HG02970 (cell line): Measurements from ENCODE around the gene DIPK1A.
A peak's percentile ranks its signal among the peaks of the same experiment; 100 is the strongest.

Experiments
- ATAC-seq: cut with Tn5 transposase; IDR thresholded peaks from one replicate; pipeline ENCODE4 v1.9.1; 2021; ENCODE audit warnings: mild to moderate bottlenecking, moderate library complexity, moderate number of reproducible peaks; ENCODE audit not compliant: unreplicated experiment, low FRiP score

Gene DIPK1A

DNA sequence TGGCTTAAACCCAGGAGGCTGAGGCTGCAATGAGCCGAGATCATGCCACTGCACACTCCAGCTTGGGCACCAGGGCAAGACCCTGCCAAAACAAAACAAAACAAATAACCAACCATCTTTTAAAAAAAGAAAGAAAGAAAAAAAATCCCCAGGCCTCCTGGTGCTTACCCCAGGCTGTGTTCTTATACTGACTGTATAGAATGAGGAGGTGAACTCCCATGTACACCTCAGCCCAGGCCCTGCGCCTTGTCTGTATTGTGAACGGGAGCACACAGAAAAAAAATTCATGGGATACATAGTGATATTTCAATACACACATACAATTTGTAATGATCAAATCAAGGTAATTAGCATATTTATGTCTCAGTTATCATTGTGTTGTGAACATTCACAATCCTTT, 115.4 kb downstream of the DIPK1A start:
- no peak for ATAC-seq

DNA sequence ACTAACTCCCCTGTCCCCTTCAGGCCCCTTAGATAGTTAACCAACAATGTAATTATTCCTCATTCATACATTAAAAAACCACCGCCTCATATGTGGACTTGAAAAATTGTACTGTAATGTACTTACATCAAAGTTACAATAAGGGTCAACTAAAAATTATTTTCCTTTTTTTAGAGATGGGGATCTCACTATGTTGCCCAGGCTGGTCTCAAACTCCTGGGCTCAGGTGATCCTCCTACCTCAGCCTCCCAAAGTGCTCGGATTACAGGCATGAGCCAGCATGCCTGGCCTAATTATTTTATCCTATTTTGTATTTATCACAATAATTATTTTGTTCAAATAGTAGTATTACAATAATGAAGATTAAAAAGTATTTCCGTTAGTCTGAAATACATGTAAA, 116.8 kb downstream of the DIPK1A start:
- no peak for ATAC-seq

DNA sequence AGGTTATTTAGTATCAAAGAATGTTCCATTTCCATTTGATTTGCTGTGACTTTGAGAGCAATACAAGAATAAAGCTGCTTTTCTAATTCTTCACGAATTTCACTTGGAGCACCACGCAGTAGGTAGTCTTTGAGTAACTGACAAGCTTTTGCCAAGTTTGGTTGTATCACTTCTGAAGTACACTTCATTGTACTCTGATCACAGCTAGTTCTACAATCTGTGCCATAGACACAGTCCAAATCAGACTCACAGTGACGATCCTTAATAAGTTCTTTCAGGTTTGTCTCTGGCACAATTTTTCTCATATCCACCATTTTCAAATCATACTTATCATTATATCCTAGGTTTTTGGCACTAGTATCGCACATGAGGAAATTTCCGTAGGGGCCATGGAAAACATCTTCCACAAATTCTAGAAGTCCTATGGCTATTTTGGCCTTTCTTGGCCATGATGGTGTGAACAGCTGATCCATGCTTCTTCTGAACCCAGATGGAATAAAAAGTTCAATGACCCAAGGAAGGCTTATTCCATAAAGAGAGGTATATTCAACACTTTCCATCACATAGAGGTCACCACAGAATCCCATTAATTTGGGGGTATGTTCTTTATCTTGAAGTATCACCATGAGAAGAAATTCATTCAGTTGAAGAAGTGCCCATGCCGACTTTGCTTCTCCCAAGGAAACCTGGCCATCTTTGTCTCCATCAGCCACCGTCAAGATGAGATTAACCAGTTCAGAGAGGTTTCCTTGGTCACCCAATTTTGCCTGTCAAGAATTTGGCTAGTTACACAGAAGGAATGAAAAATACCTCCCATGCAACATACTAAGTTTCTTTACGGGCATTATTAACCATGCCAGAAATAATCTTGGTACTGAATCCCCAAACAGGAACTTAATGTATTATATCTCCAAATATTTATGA, 117.6 kb downstream of the DIPK1A start:
- no peak for ATAC-seq

DNA sequence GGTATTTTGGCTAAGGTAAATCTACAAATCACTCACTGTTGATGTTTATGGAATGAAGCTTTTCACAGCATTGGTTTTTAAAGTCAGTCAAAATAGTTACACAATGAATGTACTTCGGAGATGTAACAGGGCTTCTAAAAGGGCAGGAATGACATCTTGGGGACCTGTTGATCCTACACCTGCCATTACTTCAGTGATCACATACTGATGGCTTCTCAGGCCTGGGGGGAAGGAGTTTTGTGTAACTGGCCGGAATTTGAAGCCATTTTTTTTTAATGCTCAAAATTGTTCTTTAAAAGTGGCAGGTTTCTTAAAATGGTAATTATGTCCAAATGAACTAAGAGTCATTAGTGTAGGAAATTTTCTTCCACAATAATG, 118.2 kb downstream of the DIPK1A start:
- no peak for ATAC-seq

DNA sequence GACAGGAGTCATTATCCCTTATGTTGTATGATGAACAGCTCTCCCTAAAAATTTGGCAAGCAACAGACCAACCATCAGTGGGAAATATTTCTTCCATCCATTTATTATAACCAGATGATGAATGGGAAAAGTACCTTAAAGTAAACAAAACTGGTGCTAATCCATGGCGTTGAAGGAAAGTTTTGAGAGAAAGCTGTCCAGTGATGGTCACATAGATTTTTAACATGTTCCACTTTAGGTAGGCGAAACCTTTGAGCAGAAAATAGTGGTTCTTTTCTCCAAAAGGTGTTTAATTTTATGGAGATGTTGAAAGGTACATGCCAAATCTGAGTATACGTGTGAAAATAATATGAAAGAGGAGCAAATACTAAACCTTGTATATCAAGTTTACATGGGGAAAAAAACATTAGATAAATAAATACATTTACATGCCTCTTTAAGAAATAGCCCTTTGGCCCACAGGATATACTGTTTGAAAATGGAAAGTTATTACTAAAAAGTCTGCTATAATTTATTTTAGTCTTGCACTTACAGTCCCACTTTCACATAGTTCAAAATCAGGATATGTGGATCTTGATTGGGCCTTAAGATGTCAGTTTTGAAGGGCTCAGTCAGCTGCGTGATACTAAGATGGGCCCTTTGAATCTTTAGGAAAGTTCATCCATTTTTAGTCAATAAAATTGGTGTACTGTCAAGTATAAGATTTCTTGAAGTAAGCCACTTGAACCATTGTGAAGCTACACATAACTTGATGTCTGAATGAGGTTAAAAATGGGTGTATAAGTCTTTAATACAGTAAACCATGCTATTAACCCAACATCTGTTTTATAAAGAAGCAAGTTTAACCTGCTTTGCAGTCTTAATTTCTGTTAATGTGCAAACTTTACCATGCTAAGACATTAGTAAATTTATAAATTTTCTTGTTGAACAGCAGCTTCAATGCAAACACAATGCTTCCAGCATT, 118.9 kb downstream of the DIPK1A start:
- no peak for ATAC-seq

DNA sequence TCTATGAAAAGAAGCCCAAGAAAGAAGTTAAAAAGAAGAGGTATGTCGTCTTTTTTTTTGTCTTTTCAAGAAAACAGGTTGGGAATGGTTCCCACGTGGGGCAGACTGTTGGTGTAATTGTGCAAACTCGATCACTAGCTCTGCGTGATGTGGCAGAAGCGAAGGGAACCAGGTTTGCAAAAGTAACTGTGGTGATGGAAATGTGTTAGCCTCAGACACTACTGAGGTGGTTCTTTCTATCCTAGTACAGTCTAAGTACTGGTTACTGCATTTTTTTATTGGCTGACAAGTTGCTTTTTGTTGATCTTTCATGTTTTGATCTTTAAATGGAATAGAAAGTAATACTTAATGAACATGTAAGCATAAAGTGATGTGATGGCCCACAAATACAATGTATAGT, 120.7 kb downstream of the DIPK1A start:
- ATAC-seq: no peak

DNA sequence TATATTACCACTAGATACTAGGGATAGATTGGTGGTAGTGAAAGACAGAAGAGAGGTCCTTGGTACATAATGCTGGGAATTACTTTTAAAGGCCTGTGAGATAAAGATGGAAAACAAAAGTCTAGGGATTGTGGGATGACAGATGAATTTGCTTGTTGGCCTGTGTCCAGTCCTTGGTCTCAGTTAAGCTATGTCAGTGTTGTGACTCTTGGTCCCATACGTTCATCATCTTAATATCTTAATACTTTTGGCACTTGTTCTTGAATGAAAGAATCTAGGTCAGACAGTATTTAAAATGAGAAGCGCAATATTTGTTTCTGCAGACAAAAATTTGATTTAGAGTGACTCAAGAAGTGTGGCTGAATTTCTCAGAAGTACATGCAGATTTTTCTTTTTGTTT, 121.8 kb downstream of the DIPK1A start:
- ATAC-seq: no peak

DNA sequence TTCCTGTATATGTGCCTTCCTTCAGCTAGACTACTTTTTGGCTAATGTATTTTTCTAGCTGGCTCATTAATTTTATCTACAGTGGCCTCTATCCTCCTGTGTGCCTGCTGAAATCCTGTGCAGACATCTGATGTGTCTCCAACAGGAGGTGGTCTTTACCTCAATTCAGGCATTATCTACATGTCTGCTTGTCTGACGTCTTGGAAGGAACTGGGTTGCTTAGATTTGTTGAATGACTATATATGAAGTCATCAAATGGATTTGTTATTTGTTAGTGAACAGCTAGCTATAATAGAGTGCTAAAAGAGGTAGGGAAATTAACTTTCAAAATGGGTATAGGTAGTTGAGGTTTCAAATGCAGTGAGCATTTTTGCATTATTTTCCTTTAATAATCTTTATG, 122.7 kb downstream of the DIPK1A start:
- ATAC-seq: no peak

DNA sequence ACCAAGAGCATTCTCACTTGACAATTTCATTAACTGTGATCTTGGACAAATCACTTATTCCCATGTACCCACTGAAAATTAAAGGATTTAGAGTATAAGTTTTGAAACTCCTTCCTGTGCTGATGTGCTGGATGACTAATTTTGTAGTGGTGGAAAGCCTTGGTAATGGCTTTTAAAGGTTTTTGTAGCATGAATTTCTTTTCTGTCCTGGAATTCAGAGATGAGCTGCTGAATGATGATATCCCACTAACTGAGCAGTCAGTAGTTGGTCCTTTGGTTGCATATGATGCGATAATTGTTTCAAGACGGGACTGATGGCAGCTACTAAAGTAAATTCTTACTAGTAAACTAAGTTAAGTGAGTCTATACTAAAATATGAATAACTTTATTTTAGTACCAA, 124.2 kb downstream of the DIPK1A start:
- no peak for ATAC-seq

DNA sequence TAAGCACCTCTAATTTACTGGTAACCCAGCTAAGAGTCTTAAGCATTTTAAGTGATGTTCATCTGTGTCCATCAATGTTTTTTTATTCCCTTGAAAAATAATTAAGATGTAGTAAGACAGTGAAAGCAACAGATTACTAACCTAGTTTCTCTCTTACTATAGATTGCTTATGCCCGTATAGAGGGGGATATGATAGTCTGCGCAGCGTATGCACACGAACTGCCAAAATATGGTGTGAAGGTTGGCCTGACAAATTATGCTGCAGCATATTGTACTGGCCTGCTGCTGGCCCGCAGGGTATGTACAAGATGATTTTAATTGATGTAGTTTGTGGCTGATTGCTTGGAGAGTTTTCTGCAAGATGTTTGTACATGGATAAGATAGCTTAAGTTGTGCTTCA, 126.6 kb downstream of the DIPK1A start:
- no peak for ATAC-seq

DNA sequence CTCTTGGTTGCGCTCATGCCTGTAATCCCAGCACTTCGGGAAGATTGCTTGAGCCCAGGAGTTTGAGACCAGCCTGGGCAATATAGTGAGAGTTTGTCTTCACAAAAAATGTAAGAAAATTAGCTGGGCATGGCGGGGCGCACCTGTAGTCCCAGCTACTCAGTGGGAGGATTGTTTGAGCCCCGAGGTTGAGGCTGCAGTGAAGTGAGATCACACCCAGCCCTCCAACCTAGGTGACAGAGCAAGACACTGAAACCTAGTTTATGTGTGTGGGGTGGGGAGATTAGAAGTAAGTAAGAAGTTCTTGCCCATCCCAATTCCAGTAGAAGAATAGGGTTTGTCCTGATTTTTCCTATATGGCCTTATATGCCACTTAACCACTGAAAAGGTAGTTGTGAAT, 127.4 kb downstream of the DIPK1A start:
- no peak for ATAC-seq

DNA sequence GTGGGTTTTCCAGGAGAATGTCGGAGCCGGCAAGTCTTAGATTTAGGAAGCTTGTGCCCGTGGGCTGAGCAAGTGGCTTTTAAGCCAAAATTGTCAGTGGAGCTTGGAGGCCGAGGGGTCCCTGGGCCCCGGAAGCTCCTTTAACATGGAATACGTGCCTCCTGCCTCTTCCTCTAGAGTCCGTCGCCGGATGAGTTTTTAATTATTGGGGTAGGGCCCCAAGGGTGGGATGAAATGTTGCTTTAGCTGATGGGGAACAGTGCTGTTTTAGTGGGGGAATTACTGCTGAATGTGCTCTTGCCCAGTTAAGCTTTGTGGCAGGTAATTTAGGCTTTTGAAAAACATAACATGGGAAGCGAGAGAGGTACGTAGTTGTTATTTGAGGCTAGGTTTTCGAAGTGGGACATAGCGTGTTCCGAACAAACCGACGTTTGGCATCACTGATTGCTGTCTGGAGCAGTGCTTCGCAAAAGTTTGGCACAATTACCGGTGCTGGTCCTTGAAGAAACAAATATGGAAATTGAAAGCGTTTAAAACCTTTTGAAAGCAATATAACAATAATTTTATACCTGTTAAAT, 128.6 kb downstream of the DIPK1A start:
- ATAC-seq: no peak

DNA sequence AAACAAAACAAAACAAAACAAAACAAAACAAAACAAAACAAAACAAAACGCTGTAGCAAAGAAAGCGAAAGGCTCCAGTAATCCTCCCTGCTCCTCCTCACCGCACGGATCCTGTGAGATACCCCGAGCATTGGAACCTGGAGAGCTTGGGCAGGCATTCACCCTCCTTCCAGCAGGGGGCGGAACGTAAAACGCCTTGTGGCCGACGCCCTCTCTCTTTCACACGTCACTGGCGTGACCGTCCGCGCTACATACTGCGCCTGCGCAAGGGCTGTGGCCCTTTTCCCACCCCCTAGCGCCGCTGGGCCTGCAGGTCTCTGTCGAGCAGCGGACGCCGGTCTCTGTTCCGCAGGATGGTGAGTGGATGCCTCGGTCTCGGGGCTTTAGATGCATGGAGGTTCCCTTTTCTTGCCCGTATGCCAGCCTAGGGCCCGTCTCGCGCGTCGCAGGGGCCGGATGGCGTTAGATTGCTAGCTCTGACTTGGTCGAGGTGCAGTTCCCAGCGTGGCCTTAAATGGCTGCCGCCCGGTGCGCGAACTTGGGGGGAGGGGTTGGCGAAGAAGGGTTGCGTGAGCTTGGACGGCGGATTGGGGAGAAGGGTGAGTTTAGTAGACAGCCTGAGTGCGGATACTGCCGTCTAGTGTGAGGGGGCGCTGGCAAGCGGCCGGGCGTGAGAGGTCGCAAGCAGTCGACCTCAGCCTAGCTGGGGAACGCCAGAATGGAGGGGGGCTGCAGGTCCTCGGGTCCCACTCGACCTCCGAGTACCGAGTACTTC, 129.3 kb downstream of the DIPK1A start, which contains the start of gene RPL5:
TSS of gene RPL5 (plus strand) at position 279 of the 775 bp plus-strand sequence. CDS start at position 354, 75 bp downstream.
- ATAC-seq: peak; percentile 93

DNA sequence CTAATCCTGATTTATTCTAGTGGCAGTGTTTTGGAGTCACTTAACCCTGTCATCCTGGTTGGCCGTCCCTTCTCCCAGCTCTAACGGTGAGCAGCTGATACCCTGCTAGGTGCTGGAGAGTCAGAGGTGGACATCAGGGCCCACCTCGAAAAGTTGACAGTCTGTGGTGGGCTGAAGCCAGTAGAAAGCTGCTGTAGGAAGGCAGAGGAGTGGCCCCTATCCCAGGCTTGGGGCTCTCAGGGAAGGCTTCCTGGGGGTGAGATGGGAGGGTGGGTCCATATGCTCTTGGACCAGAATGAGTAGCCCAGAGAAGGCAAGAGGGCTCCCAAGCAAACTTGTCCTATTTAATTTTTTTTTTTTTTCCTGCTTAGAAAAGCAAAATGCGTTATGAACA, 129.9 kb downstream of the DIPK1A start:
- ATAC-seq: no peak

DNA sequence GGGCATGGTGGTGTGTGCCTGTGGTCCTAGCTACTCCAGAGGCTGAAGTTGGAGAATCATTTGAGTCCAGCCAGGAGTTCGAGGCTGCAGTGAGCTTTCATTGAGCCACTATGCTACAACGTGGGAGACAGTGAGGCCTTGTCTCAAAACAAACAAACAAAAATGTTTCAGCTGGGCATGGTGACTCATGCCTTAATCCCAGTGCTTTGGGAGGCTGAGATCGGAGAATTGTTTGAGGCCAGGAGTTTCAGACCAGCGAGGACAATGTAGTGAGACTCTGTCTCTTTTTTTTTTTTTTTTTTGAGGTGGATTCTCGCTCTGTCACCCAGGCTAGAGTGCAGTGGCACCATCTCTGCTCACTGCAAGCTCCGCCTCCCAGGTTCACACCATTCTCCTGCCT, 134.5 kb downstream of the DIPK1A start:
- no peak for ATAC-seq

DNA sequence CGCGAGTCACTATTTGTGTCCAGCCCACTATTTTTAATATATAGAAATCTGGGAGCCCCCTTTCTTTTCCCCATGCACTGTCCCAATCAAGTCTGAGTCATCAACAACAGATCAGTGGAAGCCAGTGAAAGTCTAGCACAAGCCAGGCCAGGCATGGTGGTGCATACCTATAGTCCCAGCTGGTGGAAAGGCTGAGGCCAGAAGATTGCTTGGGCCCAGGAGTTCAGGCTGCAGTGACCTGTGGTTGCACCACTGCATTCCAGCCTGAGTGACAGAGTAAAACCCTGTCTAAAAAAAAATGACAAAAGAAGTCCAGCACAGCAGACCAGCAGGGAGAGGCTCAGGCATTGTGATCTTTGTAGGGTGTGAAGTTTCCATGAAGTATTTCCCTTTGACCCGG, 138.4 kb downstream of the DIPK1A start:
- ATAC-seq: no peak

DNA sequence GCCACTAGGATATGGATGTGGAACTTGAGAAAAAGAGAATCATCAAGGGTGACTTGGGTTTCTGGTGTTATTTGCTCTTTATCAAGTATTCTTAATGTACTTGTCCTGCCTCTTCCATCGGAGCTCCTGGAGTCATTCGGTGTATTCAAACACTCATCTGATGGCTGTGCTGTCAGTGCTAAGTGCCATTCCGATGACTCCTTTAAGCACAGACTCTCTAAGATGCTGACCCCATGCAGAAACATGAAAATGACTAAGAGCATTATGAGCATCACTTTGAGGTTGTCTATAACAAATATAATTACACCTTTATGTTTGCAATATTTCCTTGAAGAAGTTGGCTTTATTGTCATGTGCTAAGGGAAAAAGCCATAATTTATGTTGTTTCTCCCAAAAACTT, 140.7 kb downstream of the DIPK1A start:
- ATAC-seq: no peak

DNA sequence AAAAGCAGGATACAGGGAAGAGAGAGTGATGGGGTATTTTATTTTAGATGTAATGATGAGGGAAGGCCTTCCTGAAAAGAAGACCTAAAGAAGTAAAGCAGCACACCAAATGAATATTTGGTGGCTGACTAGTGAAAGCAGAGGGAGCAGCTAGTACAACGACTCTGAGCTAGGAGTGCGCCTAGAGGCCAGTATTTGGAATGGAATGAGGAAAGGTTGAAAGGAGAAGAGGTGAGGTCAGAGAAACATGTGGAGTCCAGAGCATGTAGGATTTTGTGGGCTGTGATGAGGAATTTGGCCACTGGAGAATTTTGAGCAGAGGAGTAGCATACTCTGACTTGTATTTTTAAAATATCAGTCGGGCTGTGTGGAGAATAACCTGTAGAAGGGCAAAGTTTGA, 141.2 kb downstream of the DIPK1A start:
- ATAC-seq: no peak

DNA sequence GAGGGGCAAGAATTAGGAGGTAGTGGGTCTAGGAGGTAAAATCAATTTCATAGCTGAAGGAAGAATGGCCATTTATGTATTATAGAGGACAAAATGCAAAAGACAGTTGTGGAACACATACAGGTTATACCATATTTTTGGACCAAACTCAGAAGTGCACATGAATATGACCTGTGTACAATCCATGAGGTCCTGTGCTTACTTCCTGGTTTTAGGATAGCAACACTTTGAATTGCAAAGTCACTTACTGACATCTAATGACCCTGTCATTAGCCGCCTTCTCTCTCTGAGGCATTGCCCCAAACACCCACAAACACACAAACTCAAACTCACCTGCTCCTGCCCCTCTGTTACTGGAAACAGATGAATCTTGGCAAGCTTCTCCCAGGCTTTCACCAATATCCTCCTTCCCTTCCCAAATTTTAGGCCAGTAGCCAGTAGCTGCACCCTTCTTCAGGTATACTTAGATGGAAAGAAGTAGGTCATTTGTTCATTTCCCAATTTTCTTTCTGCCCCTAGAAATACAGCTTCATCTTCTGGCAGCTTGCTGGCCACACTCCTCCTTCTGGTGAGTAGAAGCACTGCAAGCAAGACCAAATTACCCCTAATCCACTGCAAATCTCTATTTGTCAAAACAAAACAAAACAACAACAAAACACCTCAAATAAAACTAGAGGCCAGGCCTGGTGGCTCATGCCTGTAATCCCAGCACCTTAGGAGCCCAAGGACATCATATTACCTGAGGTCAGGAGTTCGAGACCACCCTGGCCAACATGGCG, 143.1 kb downstream of the DIPK1A start:
- peak; percentile 54 for ATAC-seq
